Forelimb muscle (tissue), 1 donor: ENCODE data around the gene WDR45. TPM values are rescaled to one million over a fixed set of nuclear protein-coding genes. Genes with fewer than 3 reads are reported as not detected.
"Not testable (repeated sequence)": the region's sequence is repeated elsewhere in the genome, so short reads cannot be mapped to it uniquely, and the experiment has no call there.

ENCODE experiments used
- DNase-seq: peaks from one replicate; pipeline ENCODE4 v3.0.0-alpha.2; 2013; ENCODE audit warnings: low read depth
- polyA plus RNA-seq: library from polyadenylated mRNA; unstranded; fragments of 120-200 nt; gene quantifications from one replicate; pipeline ENCODE4 v1.2.1, GENCODE V29; 2013; ENCODE audit not compliant: insufficient read length

Gene WDR45
- 34.4 TPM for polyA plus RNA-seq

DNA sequence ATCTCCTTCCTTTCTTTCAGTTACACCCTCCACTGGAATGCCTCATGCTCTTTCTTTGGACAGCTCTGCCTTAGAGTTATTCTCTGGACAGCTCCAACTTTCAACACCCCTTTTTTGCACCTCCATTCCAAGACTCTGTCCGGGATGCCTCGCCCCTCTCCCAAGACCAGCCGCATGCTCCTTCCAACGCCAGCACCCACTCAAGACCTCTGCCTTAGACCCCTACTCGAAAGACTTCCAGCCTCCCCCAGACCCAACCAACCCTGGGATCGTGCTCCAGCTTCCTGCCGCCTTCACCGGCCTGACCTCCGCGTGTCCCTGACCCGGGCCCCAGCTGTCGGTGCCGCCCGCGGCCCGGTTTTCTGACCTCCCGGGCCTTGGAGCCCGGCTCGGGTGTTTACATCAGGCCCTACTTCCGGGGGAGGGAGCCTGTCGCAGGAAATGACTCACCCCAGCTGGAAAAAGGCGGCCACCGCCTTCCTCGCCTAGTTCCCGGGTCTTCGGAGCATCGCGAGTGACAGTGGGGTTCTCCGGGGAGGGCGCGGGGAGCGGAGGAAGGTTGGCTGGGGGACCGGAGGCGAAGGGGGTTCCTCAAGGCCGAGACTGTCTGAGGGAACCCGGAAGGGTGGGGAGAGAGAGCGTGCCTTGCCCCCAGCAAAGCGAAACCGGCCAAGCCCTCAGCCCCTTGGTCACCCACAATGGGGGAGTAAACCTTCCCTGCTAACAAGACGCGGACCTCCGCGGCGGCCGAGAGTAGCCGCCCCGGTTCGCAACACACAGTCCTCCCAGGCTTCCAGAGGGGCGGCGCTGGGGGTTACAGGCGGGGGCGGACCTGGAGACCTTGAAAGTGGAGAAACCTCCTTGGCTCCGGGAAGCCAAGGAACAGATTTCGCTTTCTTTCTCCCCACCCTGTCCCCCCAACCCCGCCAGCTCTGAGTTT, at the start of gene WDR45:
Gene WDR45 (minus strand): TSS at position 399 of the 940 bp plus-strand sequence. CDS start 1,792 bp downstream, outside the sequence.
- DNase-seq, result peak; percentile 40

DNA sequence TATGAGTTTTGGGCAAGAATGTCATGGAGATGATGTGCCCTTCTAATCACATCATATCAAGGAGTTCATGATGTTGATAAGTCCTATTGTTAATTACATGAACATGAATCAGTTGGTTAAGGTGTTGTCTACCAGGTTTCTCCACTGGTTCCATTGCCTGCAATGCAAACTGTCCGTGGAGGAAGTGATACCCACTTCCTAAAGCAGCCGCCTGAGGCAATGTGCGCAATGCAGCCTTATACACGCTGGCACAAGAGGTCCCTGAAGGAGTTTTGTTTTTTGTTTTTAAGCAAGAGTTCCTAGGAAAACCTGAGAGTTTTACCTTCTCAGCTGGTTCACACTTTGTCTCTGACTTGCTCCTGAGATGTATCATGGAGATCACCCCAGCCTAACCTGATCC, 49.7 kb upstream of the WDR45 start:
- DNase-seq, result no peak

- not testable (repeated sequence) for DNase-seq
Measured at GRCh38 chrX:49127742-49128258, 48.1 kb upstream of the WDR45 start.

DNA sequence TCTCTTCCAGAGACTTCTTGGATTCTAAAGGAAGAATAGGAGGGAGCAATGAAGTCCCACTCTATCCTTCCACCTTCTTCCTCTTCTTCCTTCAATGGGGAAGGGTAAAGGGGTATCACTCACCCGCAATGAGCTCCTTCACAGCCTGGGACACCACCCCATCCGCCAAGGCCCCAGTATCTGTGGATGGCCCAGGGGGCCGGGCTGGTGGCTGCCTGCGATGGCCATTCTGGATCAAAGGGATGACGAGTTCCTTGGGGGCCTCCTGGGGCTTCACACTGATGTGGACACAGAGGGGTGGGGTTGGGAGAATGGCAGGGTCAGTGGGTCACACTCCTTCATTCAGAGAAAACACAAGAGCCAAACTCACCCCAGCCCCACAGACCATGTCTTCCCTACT, 42.8 kb upstream of the WDR45 start:
- no peak for DNase-seq

- DNase-seq, result no peak
Measured at GRCh38 chrX:49120091-49120490, 40.4 kb upstream of the WDR45 start.

DNA sequence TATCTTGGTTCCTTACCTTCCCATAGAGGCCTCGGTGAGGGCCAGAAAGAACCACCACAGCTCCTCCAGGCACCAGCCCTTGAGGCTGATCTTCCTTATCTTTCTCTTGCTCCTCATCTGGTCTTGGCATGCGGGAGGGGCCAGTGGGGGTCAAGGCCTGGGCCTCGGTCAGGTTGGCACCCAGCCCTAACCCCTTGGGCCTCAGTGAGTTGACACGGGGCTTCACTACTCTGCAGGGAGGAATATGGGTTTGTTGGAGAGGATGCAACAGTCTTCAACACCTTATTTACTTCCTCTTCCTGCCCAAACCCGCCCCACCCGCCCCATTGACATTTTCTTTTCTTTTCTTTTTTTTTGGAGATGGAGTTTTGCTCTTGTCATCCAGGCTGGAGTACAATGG, 37.9 kb upstream of the WDR45 start:
- DNase-seq, result no peak

DNA sequence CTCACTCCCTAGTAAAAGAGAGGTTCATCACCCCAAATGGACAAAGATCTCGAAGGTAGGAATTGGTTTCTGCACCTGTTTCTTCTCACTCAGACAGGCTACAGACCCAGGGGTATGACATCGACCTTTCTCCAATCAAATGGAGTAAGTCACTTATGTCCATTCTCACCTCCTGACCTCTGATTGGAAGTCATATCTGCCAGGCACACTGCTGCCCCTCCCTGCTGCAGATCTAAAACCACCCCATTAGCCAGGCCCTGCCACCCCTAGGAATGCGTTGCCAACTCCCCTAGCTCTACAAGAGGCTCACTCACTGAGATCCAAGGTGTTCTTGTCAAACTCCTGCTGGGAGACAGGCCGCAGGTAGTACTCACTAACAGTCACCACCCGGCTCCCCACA, 37.0 kb upstream of the WDR45 start:
- DNase-seq, result no peak

DNA sequence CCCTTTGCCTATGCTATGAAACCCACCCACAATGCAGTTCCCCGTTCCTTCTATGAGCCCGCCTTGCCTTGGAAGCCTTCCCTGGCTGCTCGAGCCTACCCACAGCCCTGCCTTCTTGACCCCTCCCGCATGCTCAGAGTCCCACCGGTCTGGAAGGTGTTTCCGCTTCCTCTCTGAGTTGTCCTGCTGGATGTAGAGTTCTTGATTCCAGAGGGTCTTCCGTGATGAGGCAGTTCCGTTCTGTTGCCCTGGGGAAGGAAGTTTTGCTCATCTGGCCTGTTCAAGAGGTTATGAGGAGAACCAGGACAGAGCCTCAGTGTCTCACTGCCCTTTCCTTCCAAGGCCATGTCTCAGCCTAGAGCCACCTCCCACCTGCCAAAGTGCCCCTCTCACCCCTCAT, 36.4 kb upstream of the WDR45 start:
- no peak for DNase-seq

DNA sequence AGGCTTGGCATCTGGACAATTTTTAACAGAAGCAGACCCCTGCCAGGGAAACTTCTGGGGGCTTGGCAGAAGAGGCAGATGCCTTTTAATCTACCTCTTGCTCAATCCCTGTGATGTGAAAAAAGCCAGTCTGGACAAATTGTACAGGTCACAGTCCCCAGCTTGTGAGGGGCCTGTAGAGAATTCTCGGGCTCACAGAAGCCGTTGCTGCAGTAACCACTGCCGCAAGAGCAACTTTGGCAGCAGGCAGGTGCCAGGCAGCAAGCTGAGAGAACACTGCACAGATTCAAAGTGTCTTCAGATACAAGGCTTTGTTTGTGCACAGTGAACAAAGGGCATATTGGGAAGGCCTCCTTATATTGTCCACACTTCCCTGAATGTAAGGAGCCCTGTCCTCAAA, 32.1 kb upstream of the WDR45 start:
- DNase-seq, result no peak

- DNase-seq, result no peak
Measured at GRCh38 chrX:49110417-49110816, 30.7 kb upstream of the WDR45 start.

- DNase-seq, result no peak
Measured at GRCh38 chrX:49108641-49109040, 29.0 kb upstream of the WDR45 start.

- DNase-seq, result no peak
Measured at GRCh38 chrX:49106930-49107329, 27.2 kb upstream of the WDR45 start.

DNA sequence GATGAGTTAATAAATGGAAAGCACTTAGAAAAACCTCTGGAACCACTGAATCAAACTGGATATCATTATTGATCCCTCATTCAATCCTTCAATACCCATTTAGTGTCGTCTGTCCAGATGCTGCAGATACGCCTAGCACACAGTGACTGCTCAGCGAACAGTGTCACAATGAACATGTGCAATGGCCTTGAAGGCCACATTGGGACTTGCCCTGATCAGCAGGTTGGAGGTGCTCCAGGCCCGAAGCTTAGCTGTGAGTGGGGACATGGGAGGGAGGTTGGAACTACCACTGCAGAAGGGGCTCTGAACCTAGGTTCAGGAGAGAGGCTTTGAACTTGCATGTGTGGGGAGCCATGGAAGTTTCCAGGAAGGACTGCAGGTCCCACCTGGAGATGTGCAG, 26.6 kb upstream of the WDR45 start:
- no peak for DNase-seq

GRCh38 chrX:49103637-49104036, 23.9 kb upstream of the WDR45 start:
- DNase-seq, result no peak

DNA sequence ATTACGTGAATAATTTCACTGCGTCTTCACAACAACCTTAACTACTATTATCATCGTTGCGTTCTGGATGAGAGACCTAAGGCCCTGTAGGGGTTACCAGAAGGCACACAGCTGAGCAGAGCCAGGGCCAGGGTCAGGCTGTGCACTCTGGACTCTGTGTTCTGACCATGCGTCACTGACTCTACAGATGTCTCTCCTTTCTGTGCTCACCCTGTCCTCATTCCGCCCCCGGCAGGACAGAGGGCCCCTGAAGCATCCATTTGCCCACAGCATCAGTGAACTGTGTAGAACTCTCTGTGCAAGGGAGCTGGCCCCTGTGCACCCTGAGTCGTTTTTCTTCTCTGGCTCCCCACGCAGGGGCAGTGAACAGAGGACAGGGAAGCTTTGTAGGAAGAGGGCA, 22.5 kb upstream of the WDR45 start:
- DNase-seq, result no peak

GRCh38 chrX:49101629-49101984, 21.9 kb upstream of the WDR45 start:
- DNase-seq, result no peak

DNA sequence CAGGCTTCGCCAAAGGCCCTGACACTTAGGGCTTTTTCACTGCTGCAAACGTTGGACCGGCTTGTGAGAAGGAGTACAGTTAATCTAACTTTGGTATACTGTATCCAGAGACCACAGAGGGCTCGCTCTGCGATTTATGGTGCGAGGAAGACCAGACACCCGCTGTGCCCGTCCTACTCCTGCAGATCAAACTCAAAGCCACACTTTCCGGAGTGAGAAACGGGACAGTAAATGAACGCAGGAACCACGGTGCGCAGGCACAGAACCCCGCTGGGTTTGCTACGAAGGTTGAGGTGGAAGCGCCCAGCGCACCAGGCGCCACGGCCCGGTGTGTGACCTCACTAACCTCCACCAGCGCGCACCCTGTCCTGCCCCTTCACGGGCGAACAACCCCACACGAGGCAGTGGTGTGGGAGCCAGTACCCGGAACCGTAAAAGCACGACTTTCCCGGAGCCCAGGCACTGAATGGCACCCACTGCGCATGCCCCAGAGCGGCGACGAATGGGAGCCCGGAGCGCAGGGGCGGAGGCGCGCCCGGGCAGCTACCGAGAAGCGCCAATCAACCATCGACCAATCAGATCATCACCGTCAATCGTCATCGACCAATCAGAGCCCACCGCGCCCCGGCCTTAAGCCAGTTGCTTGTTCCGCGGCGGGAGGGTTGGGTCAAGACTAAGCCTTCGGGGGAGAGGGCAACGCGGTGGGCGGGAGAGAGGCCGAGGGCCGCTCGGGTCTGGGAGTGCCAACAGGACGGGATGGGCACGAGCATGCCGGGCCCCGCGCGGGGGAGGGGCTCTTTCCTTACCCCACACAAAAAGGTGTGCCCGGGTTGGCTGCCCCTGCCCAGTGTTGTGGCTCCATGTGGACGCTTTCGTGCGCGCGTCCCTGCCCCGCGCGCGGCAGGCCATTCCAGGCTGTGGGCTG, 21.3 kb upstream of the WDR45 start:
- peak; percentile 68 for DNase-seq

DNA sequence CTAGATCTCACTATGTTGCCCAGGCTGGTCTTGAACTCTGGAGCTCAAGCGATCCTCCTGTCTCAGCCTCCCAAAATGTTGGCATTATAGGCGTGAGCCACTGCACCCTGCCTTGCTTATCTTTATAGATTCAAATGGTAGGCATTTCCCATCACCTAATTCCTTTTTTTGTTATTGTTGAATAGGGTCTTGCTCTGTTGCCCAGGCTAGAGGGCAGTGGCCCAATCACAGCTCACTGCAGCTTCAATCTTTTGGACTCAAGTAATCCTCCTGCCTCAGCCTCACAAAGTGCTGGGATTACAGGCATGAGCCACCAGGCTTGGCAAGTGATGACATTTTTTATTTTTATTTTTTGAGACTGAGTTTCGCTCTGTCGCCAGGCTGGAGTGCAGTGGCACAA, 16.7 kb upstream of the WDR45 start:
- no peak for DNase-seq

GRCh38 chrX:49089553-49089952, 9.9 kb upstream of the WDR45 start:
- DNase-seq, result no peak

DNA sequence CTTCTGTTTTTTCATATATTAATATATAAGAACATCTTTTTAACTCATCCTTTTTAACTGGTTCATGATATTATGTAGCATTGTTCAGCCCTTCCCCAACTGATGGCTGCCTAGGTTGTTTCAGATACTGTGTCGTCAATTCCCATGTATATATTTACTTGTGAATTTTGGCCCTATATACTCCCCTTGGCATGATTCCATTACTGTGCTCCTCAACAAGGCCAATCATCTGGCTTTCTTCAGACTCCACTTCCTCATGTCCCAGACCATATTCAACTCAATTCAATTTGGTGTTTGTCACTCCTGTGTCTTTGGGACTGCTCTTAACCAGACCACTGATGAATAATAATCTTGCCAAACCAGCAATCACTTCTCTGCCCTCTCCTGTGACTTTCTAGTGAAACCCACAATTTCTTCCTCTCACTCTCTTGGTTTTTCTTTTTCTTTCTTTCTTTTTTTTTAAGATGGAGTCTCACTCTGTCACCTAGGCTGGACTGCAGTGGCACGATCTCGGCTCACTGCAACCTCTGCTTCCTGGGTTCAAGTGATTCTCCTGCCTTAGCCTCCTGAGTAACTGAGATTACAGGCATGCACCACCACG, 2.7 kb upstream of the WDR45 start:
- DNase-seq, result no peak

GRCh38 chrX:49077941-49078340, 1.7 kb downstream of the WDR45 start:
- no peak for DNase-seq

DNA sequence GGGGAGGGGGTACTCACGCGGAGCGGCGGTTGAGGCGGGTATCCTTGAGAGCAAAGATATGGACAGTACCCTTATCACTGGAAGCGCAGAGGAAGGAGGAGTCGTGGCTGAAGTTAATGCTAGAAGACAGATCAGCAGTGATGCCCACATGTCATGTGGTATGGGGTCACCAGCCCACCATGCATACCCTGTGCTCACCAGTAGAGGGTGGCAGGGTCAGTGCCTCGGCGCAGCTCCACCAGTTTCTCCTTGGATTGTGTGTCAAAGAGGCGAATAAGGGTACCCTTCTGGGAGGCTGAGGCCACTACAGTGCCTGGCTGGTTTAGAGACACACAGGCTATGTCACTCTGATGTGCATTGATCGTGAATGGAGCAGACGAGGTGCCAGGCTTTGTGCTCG, 4.3 kb downstream of the WDR45 start:
- no peak for DNase-seq
